SHP77 (cell line): ENCODE data around the gene GOSR2.
"Not testable (repeated sequence)": the region's sequence is repeated elsewhere in the genome, so short reads cannot be mapped to it uniquely, and the experiment has no call there.

ENCODE experiments used
- DNase-seq, 2 experiments: peaks; one replicate each; lab custom pipeline; 2025; lab: John Stamatoyannopoulos, UW

GOSR2 gene

DNA sequence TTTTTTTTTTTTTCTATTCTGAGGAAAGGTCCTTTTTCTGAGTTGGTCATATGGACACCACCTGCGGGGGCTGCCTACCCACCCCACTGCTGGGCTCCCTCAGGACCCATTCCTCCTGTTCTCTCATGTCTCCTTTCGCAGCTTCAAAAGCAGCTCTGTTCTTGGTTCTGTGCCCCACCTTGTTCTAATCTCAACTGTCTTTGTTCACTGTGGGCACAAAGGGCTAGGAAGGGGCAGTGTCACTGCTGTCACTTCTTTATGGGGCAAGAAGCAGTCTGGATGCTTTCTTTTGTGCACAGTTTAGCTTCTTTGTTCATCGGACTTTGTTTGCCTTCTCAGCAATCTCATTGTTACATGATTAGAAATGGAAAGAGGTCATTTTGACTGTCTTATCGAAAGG, 7.1 kb downstream of the GOSR2 start:
- no peak for DNase-seq

GRCh38 chr17:46931596-46931995, 8.6 kb downstream of the GOSR2 start:
- DNase-seq: no peak

DNA sequence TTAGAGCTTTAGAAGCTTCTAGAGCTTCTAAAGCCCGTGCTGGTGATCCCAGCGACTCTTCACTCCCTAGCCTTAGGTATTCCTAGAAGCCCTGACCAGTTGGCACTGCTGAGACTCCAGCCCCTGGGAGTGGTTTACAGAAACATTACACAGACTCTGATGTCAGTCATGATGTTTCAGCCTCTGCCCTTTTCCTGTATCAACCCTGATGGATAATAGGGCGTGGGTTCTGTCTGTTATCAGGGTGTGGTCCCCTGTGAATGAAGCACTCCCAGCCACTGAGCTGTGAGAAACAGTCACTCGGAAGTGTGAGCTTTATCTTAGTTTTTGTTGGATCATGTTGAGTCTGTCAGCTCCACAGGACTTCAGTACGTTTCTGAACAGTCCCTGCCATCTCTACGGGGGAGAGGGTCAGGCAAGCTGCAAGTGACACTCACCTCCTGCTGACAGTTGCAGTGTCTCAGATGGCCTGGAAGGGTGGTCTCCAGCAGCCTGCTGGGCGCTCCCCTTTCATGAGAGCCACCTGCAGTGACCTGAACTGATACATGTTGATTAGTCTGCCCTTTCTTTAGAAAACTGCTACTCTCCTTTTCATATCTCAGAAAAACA, 12.8 kb downstream of the GOSR2 start:
- no peak for DNase-seq

DNA sequence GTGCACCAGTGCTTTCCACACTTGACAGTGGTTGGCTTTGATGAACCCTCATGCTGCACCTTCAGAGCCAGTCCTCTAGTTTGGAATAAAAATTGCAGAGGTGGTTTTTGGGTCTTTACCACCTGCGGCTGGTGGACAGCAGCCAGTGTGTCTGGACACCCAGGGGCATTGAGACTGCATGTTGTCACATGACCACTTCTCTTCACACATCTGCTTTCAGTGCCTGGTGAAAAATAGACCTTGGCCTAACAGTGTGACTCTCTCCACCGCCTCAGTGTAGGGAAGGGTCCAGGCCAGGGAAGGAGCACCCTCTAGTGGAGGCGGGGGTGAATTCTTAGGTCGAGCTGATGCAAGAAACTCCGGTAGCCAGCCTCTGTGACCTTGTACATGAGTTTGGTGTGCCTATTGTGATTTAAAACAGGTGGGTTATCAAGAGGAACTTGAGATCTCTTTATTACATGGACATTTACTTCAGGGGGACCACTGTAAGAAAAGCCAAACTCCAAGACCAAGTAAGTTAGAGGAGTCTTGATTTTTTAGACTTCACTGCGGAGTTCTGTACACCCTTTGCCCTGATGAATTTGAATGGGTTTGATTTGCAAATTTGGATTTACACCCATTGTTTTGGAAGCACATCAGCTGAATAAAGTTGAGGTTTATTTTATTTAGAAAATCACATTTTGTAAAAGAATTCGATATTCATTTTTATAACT, 17.9 kb downstream of the GOSR2 start:
- peak; percentile 83 to 92 for DNase-seq

GRCh38 chr17:46942441-46943217, 19.7 kb downstream of the GOSR2 start:
- DNase-seq: peak; percentile 43 to 71

DNA sequence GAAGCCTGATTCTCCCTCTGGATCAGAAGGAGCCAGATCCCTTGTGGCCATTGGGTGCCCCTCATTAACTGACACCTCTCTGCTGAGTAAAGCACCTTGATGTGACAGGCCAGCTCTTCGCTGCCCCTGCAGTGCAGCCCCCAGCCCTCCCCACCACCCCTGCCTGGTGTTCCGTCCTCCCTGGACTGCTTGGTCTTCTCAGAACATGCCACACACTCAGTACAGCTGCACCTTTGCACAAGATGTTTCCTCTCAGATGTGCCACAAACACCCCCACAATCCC, 20.2 kb downstream of the GOSR2 start:
- DNase-seq: no peak

- no peak for DNase-seq
Observed at GRCh38 chr17:46943501-46944393, 20.8 kb downstream of the GOSR2 start.

DNA sequence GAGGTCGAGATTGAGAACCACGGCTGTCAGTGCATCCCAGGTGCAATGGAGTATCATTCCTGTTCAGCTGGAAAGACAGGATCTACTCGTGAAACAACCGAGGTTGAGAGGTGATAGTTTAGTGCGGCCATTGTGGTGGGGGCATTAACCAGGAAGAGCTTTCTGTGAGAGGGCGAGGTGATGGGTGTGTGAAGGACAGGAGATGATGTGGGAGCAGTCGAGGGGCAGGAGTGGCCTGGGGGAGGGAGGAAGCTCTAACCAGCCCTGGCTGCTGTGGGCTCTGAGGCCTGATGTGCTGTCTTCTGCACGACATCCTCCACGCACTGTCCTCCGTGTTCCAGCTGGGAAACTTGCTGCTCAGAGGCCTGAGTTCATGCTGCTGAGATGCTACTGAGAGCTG, 22.0 kb downstream of the GOSR2 start:
- DNase-seq: no peak

DNA sequence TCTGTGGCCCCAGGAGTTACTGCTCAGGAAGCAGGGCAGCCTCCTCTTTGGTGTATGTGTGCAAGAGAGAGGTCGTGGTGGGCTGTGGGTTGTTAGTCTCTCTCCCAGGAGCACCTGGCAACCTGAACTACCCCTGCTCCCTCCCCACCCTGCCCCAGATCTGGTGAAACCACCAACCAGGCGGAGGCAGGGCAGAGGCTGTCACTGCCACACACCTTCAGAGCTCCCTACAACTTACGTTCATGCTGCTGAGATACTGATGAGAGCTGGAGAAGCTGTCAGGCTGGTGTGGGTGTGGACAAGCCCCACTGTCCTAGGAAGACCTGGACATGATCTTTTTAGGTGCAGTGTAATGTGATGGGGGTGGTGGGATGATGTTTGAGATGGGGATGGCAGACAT, 24.3 kb downstream of the GOSR2 start:
- no peak for DNase-seq

DNA sequence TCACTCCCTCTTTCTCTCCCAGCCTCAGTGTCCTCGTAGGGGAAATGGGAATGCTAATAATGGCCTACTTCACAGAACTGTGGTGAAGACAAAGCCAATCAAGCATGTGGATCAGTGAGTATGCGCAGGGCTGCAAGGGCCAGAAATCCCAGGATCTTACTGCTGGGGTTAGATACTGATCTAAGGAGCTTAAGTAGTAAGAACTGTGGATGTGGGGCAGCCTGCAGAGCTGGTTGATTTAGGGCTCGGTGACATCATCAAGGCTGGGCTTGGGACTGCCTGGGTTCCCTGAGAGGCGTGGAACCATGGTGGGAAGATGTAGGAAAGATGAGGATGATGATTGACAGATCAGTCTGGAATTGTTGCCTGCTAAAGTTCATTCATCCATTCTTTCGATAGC, 25.6 kb downstream of the GOSR2 start:
- no peak for DNase-seq

- DNase-seq: no peak
Observed at GRCh38 chr17:46949291-46950174, 26.6 kb downstream of the GOSR2 start.

GRCh38 chr17:46950342-46950996, 27.5 kb downstream of the GOSR2 start:
- DNase-seq: no peak

GRCh38 chr17:46950997-46951621, 28.1 kb downstream of the GOSR2 start:
- DNase-seq: no peak

DNA sequence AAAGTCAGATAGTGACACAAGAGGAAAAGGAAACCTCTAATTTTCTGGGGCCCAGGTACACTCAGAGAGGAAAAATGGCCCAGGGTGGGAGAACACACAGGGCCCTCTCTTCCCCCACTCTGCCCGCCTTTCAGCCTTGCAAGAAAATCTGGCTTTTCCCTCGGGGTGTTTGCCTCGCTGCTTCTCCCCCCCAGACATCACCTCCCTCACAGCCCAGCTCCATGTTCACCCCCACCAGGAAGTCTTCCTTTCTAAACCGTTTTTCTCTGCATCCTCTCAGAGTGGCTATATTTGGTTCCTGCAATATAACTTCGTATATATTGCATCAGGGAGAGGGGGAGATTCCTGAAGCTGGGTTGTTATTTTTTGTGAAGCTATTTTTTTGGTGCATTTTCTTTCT, 28.7 kb downstream of the GOSR2 start:
- DNase-seq: no peak

DNA sequence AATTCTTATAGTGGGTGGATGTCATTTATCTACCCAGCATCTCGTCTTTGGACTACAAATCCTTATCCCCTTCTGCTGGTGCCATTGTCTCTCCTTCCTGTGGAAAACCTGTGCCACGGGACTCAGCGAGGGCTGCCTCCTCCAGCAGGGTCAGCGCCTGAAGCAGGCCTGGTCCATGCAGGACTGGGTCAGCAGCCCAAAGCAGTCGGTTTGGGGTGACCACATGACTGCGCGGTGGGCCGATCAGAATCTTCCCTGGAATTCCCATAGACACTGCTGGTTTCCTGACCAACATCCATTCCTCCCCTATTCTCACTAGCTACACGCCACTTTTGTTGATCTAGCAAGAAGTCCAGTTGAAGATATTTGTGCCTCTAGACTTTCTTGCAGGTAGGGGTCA, 29.2 kb downstream of the GOSR2 start:
- no peak for DNase-seq

GRCh38 chr17:46953191-46953590, 30.2 kb downstream of the GOSR2 start:
- DNase-seq: not testable (repeated sequence)

DNA sequence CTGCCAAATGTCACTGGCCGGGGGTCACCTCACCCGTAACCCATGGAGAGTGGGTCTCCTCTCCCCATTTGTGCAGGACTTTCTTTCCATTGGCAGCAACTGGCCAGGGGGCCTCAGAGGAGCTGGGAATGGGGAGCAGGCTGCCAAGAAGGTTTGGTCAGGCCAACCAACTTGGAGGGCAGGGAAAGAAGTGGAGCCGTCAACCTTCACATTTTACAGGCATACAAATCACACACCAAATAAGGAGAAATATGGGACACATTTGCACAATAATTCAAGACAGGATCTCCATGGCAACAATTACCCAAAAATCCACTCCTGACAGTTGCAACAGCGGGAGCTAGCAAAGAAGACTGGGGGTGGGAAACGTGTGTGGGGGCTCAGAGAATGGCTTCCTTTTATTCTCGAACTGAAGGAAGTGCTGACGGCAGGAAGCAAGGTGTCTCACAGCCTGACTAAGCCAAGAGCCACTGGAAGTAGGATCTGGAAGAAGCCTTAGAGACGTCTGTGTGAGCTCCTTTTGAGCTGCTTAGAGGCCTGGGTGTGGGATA, 35.2 kb downstream of the GOSR2 start:
- no peak for DNase-seq

DNA sequence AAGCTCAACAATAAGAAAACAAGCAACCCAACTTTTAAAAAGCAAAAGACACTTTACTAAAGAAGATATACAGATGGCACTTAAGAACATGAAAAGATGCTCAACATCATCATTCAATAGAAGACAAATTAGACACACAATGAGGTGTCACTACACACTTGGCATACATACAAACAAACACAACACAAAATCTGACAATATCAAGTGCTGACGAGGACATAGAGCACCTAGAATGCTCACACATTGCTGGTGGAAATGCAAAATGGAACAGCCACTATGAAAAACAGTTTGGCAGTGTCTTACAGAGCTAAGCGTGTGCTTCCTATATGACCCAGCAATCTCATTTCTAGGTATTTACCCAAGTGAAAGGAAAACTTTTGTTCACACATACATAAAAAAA, 37.2 kb downstream of the GOSR2 start:
- DNase-seq: no peak

DNA sequence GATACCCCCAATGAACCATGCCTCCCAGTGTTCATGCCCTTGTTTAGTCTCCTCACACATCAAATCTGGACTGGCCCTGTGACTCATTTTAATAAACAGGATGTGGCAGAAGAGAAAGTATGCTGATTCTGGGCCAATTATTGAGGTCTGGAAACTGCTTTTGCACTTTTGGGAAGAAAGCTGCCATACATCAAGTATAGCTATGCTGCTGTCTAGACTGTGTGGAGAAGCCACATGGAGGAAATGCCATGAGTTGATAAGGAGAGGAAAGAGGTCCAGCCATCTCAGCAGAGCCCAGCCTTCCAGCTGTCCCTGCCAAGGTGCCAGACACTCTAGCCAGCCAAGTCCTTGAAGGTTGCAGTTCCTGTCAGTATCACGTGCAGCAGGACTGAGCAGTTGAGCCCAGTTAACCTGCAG, 39.4 kb downstream of the GOSR2 start:
- DNase-seq: no peak

- DNase-seq: no peak
Observed at GRCh38 chr17:46963571-46963970, 40.6 kb downstream of the GOSR2 start.
